LNCaP clone FGC (cell line): ENCODE results near the gene AKAP12.

Experiments used
- DNase-seq: peaks from one replicate; pipeline ENCODE4 v3.0.0-alpha.2; 2011; ENCODE audit warnings: low read depth
- H3K4me3 ChIP-seq: 2 replicates; pipeline ENCODE4 v1.5.1; 2011; ENCODE audit warnings: mild to moderate bottlenecking, low read depth, low read length, control low read depth
- TF ChIP-seq, protein P1 (sequence below): IDR thresholded peaks from 2 replicates; pipeline ENCODE4 v1.5.1; 2012; ENCODE audit warnings: mild to moderate bottlenecking; ENCODE audit not compliant: control insufficient read depth, insufficient read depth; ENCODE audit errors: extremely low read depth

The AKAP12 gene, protein sequence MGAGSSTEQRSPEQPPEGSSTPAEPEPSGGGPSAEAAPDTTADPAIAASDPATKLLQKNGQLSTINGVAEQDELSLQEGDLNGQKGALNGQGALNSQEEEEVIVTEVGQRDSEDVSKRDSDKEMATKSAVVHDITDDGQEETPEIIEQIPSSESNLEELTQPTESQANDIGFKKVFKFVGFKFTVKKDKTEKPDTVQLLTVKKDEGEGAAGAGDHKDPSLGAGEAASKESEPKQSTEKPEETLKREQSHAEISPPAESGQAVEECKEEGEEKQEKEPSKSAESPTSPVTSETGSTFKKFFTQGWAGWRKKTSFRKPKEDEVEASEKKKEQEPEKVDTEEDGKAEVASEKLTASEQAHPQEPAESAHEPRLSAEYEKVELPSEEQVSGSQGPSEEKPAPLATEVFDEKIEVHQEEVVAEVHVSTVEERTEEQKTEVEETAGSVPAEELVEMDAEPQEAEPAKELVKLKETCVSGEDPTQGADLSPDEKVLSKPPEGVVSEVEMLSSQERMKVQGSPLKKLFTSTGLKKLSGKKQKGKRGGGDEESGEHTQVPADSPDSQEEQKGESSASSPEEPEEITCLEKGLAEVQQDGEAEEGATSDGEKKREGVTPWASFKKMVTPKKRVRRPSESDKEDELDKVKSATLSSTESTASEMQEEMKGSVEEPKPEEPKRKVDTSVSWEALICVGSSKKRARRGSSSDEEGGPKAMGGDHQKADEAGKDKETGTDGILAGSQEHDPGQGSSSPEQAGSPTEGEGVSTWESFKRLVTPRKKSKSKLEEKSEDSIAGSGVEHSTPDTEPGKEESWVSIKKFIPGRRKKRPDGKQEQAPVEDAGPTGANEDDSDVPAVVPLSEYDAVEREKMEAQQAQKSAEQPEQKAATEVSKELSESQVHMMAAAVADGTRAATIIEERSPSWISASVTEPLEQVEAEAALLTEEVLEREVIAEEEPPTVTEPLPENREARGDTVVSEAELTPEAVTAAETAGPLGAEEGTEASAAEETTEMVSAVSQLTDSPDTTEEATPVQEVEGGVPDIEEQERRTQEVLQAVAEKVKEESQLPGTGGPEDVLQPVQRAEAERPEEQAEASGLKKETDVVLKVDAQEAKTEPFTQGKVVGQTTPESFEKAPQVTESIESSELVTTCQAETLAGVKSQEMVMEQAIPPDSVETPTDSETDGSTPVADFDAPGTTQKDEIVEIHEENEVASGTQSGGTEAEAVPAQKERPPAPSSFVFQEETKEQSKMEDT (N-terminal part only)

DNA sequence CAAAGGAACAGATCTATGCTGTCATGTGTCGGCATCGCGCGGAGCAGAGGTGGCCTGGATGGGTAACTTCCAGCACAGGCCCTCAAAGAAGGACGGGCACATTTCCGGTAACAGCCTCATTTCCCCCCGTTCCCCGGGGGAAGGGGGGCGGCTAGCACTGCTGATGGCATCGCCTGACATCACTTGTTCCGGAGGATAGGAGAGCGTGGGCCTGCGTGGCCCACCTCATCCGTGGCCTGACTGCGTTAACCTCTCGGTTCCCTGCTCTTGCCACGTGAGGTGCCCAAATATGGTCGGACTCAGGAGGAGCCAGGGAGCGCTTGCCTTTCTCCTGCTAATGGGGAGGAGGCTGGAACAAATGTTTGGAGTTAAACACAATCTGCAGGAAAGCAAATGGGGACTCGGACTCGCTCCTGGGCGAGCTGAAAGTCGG lies at the start of gene AKAP12:
AKAP12 (plus strand) TSS at position 365 of the 433 bp plus-strand sequence. CDS start 596 bp downstream, outside the sequence.
- peak within 1 kb of the TSS; percentile 49 for H3K4me3 ChIP-seq
- TF ChIP-seq, protein P1, sequence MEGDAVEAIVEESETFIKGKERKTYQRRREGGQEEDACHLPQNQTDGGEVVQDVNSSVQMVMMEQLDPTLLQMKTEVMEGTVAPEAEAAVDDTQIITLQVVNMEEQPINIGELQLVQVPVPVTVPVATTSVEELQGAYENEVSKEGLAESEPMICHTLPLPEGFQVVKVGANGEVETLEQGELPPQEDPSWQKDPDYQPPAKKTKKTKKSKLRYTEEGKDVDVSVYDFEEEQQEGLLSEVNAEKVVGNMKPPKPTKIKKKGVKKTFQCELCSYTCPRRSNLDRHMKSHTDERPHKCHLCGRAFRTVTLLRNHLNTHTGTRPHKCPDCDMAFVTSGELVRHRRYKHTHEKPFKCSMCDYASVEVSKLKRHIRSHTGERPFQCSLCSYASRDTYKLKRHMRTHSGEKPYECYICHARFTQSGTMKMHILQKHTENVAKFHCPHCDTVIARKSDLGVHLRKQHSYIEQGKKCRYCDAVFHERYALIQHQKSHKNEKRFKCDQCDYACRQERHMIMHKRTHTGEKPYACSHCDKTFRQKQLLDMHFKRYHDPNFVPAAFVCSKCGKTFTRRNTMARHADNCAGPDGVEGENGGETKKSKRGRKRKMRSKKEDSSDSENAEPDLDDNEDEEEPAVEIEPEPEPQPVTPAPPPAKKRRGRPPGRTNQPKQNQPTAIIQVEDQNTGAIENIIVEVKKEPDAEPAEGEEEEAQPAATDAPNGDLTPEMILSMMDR, result no peak
- DNase-seq, result no peak

- no peak overlapping the region for H3K4me3 ChIP-seq
- no peak for DNase-seq
- TF ChIP-seq, protein P1, result no peak
Observed at GRCh38 chr6:151191527-151191926, 48.2 kb upstream of the AKAP12 start.

DNA sequence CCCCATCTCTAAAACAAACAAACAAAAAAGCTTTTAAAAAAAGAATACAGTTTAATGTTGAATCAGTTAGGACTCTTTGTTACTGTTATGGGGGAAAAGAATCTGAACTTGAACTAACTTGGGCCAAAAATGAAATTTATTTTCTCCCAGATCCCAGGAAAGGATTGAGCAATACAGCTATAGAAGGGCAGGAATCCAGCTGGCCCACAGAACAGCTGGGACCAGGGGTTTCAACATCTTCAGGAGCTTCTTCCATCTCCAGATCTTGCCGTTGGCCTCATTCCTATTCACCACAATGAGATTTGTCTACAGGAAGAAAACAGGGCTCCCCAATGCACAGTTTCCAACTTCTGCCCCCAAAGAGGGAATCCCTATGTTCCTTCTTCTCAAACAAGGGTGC lies 43.2 kb upstream of the AKAP12 start:
- TF ChIP-seq, protein P1, result no peak
- no peak for DNase-seq

GRCh38 chr6:151197556-151197955 lies 42.2 kb upstream of the AKAP12 start:
- no peak overlapping the region for H3K4me3 ChIP-seq
- no peak for DNase-seq
- TF ChIP-seq, protein P1, result no peak

More for the DNA sequence above, 43.2 kb upstream of the AKAP12 start:
- H3K4me3 ChIP-seq, result no peak overlapping the region

GRCh38 chr6:151199991-151200390 lies 39.8 kb upstream of the AKAP12 start:
- TF ChIP-seq, protein P1, result no peak
- no peak for DNase-seq

More at GRCh38 chr6:151199991-151200390, 39.8 kb upstream of the AKAP12 start:
- no peak overlapping the region for H3K4me3 ChIP-seq
